HG03060 (cell line): ENCODE measurements around the gene HSD3B2.

Source experiments
- ATAC-seq: cut with Tn5 transposase; IDR thresholded peaks from one replicate; pipeline ENCODE4 v1.9.1; 2021; ENCODE audit warnings: low read depth, moderate number of reproducible peaks; ENCODE audit not compliant: unreplicated experiment

HSD3B2 gene

GRCh38 chr1:119451158-119451557 lies 36.2 kb downstream of the HSD3B2 start:
- no peak for ATAC-seq

DNA sequence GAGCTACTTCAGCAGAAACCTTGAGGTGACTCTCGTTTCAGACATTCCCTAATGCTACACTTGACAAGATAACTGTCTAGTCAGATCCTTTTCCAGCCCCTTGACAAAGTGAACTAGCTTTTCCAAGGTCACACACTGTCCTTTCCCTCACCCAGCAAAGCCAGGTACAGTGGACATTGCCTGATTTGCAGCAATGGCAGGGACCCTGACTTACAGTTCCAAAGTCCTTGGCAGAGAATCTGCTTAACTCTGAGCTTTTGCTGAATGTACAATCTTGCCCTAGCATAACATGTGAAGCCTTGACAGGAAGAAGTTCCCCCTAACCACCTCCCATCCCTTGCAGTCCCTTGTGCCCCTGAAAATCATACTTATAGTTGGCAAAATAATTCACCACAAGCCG lies 37.1 kb downstream of the HSD3B2 start:
- ATAC-seq = no peak

- ATAC-seq = no peak
These were observed 38.1 kb downstream of the HSD3B2 start for GRCh38 chr1:119453021-119453420.

GRCh38 chr1:119462964-119463363 lies 48.0 kb downstream of the HSD3B2 start:
- no peak for ATAC-seq

DNA sequence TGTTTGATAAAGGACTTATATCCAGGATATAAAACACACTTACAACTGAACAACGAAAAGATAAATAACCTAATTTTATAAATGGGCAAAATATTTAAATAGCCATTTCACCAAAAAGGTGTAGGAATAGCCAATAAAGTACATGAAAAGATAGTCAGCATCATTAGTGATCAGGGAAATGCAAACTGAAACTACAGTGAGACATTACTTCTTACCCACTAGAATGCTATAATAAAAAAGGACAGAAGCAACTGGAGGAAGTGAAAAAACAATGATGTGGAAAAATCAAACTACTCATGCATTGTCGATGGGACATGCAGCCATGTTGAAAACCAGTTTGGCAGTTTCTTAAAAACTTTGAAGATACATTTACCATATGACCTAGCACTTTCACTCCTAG lies 48.6 kb downstream of the HSD3B2 start:
- no peak for ATAC-seq

DNA sequence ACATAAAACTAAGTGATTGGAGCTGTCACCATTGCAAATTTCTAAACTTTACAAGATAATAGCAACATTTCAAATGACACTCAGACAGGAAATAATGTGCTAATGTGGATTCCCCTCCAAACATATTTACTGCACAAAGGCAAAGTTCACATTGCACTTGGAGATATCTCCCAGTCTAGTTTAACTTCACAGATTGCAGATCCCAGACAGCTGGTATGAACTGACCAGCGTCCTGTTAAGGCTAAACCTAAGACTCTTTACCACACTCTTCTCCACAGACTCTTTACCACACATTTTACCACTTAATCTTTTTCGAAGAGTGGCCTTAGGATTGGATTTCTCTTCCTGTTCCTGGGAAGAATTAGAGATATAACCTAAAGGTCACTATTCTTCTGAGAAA lies 51.5 kb downstream of the HSD3B2 start:
- ATAC-seq = no peak

DNA sequence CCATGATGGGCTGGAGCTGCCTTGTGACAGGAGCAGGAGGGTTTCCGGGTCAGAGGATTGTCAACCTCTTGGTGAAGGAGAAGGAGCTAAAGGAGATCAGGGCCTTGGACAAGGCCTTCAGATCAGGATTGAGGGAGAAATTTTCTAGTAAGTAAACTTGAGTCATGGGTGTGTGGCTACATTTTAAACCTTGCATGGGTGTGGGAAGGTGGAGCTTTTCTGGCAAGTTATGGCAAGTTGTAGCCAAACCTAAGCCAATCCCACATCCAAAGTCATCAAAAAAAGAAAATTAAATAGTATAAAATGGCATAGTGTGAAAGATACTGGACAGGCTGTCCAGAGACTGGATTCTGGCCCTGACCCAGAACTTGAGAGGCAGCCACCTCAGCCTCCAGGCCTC lies 52.3 kb downstream of the HSD3B2 start:
- ATAC-seq = no peak

DNA sequence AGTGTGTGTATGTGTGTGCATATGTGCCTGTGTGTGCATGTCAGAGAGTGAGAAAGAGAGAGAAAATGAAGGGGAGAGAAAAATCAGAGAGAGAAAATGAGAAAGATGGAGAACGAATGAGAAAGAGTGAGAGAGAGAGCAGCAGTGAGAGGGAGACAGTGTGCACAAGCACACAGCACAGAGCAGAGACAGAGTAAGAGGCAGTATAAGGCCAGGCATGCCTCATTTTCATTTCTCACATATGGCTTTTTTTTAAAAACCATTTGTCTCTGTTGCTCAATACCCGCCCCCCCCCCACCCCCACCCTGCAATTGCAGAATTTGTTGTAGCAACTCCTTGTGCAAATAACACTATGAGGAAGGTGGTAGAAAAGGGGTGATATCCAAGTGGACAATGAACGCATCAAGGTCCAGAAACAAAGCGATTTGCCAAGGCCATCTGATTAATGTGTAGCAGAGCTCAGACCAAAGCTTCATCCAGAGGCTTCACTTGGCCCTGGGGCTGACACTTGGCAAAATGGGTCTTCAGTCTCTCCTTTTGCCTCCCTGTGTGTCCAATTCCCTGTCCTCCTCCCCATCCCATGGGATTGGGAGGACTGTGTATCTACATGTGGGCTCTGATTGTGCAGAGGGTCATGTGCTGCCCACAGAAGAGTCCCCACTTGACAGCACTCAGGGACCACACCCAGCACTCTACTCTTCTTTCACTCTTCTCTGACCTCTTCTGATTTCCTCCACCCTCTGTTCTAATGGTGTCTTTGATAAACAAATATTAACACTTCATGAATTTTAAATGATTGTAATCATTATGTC lies 53.1 kb downstream of the HSD3B2 start:
- ATAC-seq = no peak

GRCh38 chr1:119469741-119470140 lies 54.8 kb downstream of the HSD3B2 start:
- ATAC-seq = no peak

DNA sequence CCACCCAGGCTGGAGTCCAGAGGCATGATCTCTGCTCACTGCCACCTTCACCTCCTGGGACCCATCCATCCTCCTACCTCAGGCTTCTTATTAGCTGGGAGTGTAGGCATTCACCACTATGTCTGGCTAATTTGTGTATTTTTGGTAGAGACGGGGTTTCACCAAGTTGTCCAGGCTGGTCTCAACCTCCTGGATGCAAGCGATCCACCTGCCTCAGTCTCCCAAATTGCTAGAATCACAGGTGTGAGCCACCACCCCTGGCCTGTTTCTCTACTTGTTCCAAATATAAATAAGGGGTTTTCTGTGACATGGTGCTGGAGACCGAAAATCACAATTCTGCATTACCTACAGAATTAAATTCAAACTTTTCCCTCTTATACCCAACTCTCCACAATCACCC lies 55.4 kb downstream of the HSD3B2 start:
- no peak for ATAC-seq

- no peak for ATAC-seq
These were observed 56.0 kb downstream of the HSD3B2 start for GRCh38 chr1:119470958-119471357.

GRCh38 chr1:119471566-119471965 lies 56.6 kb downstream of the HSD3B2 start:
- no peak for ATAC-seq

DNA sequence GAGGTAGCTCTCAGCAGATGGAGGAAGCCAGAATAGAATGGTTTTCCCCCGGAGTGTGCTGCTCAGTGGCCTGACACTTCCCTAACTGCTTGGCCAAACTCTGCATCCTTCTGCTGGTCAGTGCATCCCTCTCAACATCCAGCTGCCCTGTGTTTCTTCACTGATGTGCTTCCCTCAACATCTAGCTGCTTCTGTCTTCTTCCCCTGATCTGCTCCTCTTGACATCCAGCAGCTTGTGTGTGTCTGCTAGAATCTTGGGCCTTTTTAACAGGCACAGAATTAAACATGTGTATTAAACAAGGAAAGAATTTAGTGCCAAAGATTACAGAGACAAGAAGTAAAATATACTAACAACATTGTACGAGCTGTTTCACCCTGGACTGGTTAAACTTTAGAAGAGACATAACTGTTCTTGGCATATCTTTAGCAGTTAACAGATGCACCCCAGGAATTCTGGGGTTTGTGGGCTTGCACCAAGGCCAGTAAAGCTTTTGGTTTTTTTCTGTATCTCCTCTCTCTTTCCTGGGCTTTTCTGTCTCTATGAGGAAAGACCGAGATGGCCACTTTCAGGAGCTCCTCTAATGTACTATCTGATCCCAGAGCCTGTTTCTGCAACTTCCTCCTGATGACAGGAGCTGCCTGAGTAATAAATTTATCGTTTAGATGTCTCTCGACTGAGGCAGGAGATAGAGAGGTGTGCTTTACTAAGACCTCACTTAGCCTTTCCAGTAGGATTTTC lies 57.3 kb downstream of the HSD3B2 start:
- no peak for ATAC-seq
